ENCODE measurements around the gene CECR2. TPM values are rescaled to one million over a fixed set of nuclear protein-coding genes. Genes with fewer than 3 reads are reported as not detected.

CECR2 gene
- total RNA-seq, 4 donors from 2014 or later, result 1.8 to 2.7 (median 2.2) TPM

DNA sequence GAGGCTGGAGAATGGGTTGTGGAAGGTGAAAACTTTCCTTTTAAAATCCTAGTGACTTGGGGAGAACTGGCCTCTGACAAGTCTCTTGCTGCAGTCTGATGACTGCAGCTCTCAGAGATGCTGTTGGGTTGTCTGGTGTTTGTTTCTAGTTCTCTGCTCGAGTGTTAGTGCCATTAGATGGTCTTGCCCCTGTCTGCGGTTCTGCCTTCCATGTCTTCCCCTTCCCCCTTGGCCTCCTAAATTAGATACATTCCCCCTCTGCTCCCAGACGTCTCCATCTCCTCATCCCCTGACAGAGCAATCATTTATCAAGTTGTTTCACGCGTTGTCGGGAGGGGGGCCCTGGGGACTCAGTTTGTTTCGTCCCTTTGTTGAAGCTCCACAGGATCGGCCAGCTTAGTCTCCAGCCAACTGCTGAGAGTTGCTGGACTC, 67.7 kb downstream of the CECR2 start:
- whole genome bisulfite sequencing, 2 donors, result 31 to 32% methylated on average over 8 of the region's 8 CpGs
- DNase-seq (ENCODE audit: low spot score in 2 of 2), result no peak

DNA sequence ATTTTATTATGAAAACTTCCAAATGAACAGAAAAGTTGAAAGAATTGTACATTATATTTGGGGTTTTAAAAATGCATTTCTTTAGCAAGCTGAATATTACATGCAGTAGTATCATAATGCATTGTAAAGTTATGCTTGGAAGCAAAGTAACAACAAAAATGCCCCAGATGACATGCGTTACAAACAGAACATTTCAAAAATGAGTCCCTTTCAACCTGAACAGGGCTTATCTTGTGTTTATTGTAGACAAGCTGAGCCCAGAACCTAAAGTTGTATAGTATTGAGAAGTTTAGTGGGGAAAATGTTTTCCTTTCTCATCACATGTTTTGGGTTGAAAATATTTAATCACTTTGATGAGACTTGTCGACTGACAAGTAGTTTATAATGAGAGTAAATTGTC, 68.8 kb downstream of the CECR2 start:
- TF ChIP-seq, protein P1, sequence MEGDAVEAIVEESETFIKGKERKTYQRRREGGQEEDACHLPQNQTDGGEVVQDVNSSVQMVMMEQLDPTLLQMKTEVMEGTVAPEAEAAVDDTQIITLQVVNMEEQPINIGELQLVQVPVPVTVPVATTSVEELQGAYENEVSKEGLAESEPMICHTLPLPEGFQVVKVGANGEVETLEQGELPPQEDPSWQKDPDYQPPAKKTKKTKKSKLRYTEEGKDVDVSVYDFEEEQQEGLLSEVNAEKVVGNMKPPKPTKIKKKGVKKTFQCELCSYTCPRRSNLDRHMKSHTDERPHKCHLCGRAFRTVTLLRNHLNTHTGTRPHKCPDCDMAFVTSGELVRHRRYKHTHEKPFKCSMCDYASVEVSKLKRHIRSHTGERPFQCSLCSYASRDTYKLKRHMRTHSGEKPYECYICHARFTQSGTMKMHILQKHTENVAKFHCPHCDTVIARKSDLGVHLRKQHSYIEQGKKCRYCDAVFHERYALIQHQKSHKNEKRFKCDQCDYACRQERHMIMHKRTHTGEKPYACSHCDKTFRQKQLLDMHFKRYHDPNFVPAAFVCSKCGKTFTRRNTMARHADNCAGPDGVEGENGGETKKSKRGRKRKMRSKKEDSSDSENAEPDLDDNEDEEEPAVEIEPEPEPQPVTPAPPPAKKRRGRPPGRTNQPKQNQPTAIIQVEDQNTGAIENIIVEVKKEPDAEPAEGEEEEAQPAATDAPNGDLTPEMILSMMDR (IDR thresholded peaks at IDR 0.05), result no peak
- TF ChIP-seq POLR2A (IDR thresholded peaks at IDR 0.05), result no peak
- intact Hi-C loops (cut with DNase I; ENCODE audit: low total_unique reads), result no loop called here
- H3K4me3 ChIP-seq (ENCODE audit: low read depth, poor library complexity, severe bottlenecking), result no peak overlapping the region
- no peak for DNase-seq (ENCODE audit: low spot score in 2 of 2)
- 90 to 92% methylated on average over 2 of the region's 2 CpGs for WGBS, 2 donors

More for the DNA sequence above, 67.7 kb downstream of the CECR2 start:
- H3K4me3 ChIP-seq (ENCODE audit: low read depth, poor library complexity, severe bottlenecking), result no peak overlapping the region
- intact Hi-C loops (cut with DNase I; ENCODE audit: low total_unique reads), result no loop called here
- TF ChIP-seq, protein P1 (IDR thresholded peaks at IDR 0.05), result no peak
- no peak for TF ChIP-seq POLR2A (IDR thresholded peaks at IDR 0.05)

DNA sequence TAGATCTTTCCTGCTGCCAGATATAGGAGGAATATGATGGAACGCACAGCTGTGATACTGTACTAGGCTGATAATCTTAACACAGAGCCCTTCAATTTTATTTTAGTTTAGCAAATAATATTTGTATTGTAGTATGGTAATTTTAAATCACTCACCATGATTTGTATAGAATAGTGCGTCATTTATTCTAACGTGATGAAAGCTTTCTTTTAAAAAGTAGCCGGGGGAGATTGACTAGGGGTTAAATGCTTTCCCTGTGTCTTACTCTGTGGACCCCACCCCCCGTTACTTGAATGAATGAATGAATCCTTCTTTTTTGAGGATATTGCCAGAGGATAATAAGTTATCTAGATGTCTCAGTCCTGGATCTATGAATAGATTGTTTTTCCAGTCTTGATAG, 72.1 kb downstream of the CECR2 start:
- intact Hi-C loops (cut with DNase I; ENCODE audit: low total_unique reads), result no loop called here
- 80 to 82% methylated on average over 5 of the region's 5 CpGs for WGBS, 2 donors
- DNase-seq (ENCODE audit: low spot score in 2 of 2), result no peak
- TF ChIP-seq, protein P1 (IDR thresholded peaks at IDR 0.05), result no peak
- TF ChIP-seq POLR2A (IDR thresholded peaks at IDR 0.05), result no peak
- H3K4me3 ChIP-seq (ENCODE audit: low read depth, poor library complexity, severe bottlenecking), result no peak overlapping the region

DNA sequence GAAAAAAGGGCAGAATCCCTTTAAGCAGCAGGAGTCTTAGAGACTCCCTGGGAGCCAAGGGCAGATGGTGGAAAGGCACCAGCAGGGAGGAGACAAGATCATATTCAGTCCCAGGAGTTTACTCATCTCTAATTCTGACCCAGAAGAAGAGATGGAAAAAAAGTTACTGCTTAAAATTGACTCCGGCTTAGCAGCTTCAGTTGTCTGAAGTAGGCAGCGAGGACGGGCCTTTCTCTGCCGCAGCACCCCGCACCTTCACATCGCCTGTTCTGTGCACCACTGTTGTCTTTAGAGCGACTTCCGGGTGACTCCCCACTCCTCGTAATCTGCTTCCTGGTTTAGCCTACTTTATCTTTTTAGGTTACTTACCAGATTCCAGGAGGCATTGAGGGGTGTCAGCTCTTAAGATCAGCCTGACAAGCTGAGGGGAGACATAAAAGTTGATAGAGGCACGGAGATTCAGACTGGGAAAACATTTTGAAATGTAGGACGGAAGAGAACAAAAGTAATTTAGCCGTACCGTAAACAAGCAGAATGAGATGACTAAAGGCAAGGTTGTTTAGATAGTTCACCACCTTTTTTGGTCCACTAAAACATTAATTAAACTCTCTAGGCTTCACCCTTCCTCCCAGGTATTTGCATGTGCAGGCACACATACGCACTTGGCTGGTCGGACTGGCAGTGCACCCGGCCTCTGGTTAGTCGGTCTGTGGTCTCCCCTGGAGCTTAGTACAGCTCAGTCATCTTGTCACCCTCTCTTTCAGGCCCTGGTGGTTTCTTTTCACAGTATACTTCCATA, 74.3 kb downstream of the CECR2 start:
- DNase-seq (ENCODE audit: low spot score in 2 of 2), result no peak
- no peak overlapping the region for H3K4me3 ChIP-seq (ENCODE audit: low read depth, poor library complexity, severe bottlenecking)
- no peak for TF ChIP-seq POLR2A (IDR thresholded peaks at IDR 0.05)
- TF ChIP-seq, protein P1 (IDR thresholded peaks at IDR 0.05), result no peak
- intact Hi-C loops (cut with DNase I; ENCODE audit: low total_unique reads), result no loop called here
- 60 to 65% methylated on average over 17 of the region's 17 CpGs for WGBS, 2 donors

DNA sequence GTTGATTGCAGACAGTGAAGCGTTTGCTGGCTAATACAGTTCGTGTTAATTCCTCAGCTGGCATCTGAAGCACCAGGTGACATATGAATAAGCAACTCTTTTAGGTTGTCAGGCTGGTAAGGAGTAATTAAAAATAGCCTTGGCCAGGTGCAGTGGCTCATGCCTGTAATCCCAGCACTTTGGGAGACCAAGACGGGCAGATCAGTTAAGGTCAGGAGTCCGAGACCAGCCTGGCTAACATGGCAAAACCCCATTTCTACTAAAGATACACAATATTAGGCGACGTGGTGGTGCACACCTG, 74.9 kb downstream of the CECR2 start:
- TF ChIP-seq, protein P1 (IDR thresholded peaks at IDR 0.05), result no peak
- no peak for TF ChIP-seq POLR2A (IDR thresholded peaks at IDR 0.05)
- DNase-seq (ENCODE audit: low spot score in 2 of 2), result no peak
- no peak overlapping the region for H3K4me3 ChIP-seq (ENCODE audit: low read depth, poor library complexity, severe bottlenecking)
- 81 to 85% methylated on average over 6 of the region's 6 CpGs for WGBS, 2 donors
- intact Hi-C loops (cut with DNase I; ENCODE audit: low total_unique reads), result no loop called here

DNA sequence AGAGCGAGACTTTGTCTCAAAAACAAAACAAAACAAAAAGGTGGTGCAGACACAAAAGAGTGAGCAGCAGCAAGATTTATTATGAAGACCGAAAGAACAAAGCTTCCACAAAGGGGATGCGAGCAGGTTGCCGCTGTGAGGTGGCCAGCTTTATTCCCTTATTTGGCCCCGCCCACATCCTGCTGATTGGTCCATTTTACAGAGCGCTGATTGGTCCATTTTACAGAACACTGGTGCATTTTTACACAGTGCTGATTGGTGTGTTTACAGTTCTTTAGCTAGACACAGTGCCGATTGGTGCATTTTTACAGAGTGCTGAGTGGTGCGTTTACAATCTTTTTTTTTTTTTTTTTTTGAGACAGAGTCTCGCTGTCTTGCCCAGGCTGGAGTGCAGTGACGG, 77.4 kb downstream of the CECR2 start:
- TF ChIP-seq POLR2A (IDR thresholded peaks at IDR 0.05), result no peak
- TF ChIP-seq, protein P1 (IDR thresholded peaks at IDR 0.05), result no peak
- no peak overlapping the region for H3K4me3 ChIP-seq (ENCODE audit: low read depth, poor library complexity, severe bottlenecking)
- WGBS, 2 donors, result 82 to 93% methylated on average over 10 of the region's 10 CpGs
- DNase-seq (ENCODE audit: low spot score in 2 of 2), result no peak
- intact Hi-C loops (cut with DNase I; ENCODE audit: low total_unique reads), result no loop called here
